ENCODE data around the gene CCDC106. TPM values are rescaled to one million over a fixed set of nuclear protein-coding genes. Genes with fewer than 3 reads are reported as not detected.

CCDC106 gene
- total RNA-seq, 1 experiment from 2014 or later: 24.9 TPM

DNA sequence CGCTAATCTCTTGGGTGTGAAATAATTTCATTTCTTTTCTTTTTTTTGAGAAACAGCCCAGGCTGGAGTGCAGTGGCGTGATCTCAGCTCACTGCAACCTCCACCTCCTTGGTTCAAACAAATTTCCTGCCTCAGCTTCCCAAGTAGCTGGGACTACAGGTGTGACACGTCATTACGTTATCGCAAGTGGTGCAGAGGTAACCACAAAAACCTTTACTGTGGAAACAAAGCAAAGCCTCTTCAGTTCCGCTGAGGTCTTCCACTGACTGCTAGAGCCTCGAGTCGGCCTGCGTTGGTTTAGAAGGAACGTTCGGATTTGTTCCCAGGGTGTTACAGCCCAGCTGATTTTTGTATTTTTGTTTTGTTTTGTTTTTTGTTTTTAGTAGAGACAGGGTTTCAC lies 21.7 kb upstream of the CCDC106 start:
- DNase-seq (ENCODE audit: low spot score): no peak
- in situ Hi-C loops (cut with HindIII; ENCODE audit: low sequenced_read_pairs): no loop called here

GRCh38 chr19:55632463-55632834 lies 15.6 kb upstream of the CCDC106 start:
- DNase-seq (ENCODE audit: low spot score): peak; percentile 95
- in situ Hi-C loops (cut with HindIII; ENCODE audit: low sequenced_read_pairs): no loop called here

- no peak for DNase-seq (ENCODE audit: low spot score)
- in situ Hi-C loops (cut with HindIII; ENCODE audit: low sequenced_read_pairs): no loop called here
Observed at GRCh38 chr19:55633861-55634260, 14.2 kb upstream of the CCDC106 start.

- DNase-seq (ENCODE audit: low spot score): no peak
- in situ Hi-C loops (cut with HindIII; ENCODE audit: low sequenced_read_pairs): no loop called here
Observed at GRCh38 chr19:55635334-55635717, 12.7 kb upstream of the CCDC106 start.

DNA sequence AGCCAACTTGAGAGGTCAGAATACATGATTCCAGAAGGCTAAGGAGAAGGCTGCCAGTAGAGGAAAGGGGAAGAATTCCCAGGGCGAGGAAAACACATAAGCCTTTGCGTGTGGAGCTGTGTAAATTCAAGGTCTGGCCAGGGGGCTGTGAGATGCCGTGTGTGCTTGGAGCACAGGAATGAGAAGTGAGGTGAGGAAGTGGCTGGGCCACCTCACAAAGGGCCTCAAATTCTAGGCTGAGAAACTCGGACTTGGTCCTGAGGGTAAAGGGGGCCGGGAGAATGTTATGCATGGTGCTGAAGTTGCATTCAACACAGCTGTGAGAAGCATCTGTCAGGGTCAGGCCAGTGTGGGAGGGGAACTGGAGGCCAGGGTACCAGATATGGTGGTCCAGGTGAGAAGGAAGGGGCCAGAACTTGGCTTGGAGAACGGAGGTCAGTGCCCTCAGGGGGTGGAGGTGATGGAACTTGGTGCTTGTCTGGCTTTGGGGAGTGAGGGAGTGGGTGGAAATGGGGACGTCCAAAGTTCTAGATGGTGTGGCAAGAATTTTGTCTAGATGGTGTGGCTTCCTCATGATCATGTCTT lies 12.1 kb upstream of the CCDC106 start:
- DNase-seq (ENCODE audit: low spot score): no peak
- in situ Hi-C loops (cut with HindIII; ENCODE audit: low sequenced_read_pairs): no loop called here

GRCh38 chr19:55636723-55637122 lies 11.3 kb upstream of the CCDC106 start:
- DNase-seq (ENCODE audit: low spot score): no peak
- in situ Hi-C loops (cut with HindIII; ENCODE audit: low sequenced_read_pairs): no loop called here

GRCh38 chr19:55637534-55637933 lies 10.5 kb upstream of the CCDC106 start:
- in situ Hi-C loops (cut with HindIII; ENCODE audit: low sequenced_read_pairs): no loop called here

DNA sequence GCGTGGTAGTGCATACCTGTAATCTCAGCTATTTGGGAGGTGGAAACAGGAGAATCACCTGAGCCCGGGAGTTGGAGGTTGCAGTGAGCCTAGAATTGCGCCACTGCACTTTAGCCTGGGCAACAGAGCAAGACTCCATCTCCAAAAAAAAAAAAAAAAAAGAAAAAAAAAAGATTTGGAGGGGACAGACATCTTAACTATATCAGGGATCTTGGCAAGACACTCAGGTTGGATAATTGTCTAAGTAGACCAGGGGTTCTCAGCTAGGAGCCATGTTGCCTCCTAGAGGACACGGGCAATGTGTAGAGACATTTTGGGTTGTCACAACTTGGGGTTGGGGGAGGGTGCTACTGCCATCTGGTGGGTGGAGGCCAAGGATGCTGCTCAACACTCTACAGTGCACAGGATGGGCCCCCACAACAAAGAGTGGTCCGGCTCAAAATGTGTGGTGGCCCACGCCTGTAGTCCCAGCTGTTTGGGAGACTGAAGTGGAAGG lies 9.1 kb upstream of the CCDC106 start:
- in situ Hi-C loops (cut with HindIII; ENCODE audit: low sequenced_read_pairs): no loop called here
- DNase-seq (ENCODE audit: low spot score): peak; percentile 30

More at GRCh38 chr19:55637534-55637933, 10.5 kb upstream of the CCDC106 start:
- no peak for DNase-seq (ENCODE audit: low spot score)

DNA sequence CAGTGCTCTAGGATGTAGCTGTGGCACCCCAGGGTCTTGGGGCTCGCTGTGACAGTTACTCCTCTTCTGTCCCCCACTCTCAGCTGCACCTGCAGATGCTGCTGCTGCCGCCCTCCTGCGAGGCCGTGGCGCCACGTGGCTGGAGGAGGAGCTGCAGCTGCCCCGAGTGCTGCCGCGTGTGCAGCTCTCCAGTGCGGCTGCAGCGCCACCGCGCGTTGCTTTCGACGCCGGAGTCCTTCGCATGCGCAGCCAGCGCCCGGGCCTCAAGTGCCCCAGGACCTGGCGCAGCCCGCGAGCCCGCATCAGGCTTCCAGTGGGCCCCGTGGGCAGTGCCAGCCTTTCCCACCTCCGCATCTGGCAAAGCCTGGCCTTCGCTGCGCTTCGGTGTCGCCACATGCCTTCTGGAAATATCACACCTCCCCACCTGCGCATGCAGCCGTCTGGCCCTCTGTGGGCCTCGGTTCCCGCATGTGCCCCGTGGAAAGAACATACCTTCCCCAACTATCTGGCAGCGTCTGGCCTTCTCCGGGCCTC lies 7.9 kb upstream of the CCDC106 start:
- peak; percentile 54 for DNase-seq (ENCODE audit: low spot score)
- in situ Hi-C loops (cut with HindIII; ENCODE audit: low sequenced_read_pairs): no loop called here

DNA sequence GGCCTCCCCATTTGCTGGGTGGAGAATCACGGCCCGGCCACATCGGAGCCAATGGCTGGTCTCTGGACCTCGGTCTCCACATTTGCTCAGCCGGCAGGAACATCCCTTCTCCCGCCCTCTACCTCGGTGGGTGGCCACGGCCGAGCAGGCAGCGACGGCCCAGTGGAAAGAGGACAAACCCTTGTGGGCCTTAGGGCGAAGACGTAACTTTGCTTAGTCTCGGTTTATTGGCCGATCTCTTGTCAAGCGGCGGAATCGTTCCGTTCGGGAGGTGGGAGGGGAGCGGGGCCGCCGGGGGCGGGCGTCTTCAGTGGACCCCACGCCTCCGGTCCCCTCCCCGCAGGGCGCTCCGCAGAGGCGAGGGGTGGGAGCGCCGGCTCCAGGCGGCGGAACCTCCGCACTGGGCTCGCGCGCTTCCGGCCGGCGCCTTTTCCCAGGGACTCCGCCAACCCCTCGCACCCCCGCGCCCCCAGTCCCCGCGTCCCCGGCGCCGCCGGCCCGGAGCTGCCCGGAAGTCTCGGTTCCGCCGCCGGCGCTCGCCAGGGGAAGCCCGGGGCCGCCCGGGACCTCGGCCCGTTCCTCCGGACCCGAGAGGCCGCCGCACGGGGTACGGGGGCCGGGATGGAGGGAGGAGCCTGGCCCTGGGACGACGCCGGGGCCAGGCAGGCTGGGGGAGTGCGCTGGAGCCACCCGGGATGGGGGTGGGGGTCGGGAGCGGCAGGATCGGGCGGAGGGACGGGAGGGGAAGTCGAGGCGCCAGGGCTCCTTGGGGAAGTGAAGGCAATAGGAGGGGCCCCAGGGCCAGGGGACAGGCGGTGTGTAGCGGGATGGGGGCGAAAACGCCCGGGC lies 7.2 kb upstream of the CCDC106 start, which contains the start of gene ZNF580:
Gene ZNF580 (plus strand): TSS at position 426 of the 849 bp plus-strand sequence. CDS start 1,507 bp downstream, outside the sequence.
- in situ Hi-C loops (cut with HindIII; ENCODE audit: low sequenced_read_pairs): no loop called here
- peak; percentile 60 for DNase-seq (ENCODE audit: low spot score)

DNA sequence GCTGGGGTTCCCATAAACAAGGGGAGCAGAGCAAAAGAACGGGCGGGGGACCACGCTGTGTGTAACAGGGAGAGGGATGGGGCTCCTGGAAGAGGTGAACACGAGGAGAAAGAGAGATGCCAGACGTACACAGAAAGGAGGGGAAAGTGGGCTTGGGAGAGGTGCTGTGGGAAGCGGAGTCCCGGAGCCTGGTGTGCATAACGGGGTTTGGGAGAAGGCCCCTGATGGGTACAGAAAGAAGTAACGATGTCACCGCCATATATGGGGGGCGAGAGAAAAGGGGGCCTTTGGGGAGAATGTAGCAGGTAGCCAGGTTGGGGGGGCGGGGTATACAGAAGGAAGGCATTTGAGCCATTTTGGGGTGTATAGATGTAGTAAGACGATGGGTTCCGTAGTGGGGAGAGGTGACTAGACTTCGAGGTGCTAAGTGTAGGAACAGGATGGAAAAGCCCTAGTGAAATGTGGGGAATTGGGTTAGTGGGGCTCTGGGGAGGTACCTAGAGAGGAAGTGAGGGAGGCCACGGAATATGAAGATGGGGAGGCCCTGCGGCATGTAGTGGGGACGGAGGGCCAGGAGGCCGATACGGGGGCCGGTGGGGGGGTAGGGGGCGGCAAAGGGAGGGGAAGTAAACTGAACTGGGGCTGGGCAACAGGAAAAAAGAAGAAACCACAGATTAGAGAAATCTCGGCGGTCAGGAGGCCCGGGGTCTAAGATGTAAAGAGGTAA lies 6.4 kb upstream of the CCDC106 start:
- DNase-seq (ENCODE audit: low spot score): peak; percentile 38
- in situ Hi-C loops (cut with HindIII; ENCODE audit: low sequenced_read_pairs): no loop called here

GRCh38 chr19:55642153-55643002 lies 5.6 kb upstream of the CCDC106 start:
- in situ Hi-C loops (cut with HindIII; ENCODE audit: low sequenced_read_pairs): no loop called here
- DNase-seq (ENCODE audit: low spot score): peak; percentile 26

DNA sequence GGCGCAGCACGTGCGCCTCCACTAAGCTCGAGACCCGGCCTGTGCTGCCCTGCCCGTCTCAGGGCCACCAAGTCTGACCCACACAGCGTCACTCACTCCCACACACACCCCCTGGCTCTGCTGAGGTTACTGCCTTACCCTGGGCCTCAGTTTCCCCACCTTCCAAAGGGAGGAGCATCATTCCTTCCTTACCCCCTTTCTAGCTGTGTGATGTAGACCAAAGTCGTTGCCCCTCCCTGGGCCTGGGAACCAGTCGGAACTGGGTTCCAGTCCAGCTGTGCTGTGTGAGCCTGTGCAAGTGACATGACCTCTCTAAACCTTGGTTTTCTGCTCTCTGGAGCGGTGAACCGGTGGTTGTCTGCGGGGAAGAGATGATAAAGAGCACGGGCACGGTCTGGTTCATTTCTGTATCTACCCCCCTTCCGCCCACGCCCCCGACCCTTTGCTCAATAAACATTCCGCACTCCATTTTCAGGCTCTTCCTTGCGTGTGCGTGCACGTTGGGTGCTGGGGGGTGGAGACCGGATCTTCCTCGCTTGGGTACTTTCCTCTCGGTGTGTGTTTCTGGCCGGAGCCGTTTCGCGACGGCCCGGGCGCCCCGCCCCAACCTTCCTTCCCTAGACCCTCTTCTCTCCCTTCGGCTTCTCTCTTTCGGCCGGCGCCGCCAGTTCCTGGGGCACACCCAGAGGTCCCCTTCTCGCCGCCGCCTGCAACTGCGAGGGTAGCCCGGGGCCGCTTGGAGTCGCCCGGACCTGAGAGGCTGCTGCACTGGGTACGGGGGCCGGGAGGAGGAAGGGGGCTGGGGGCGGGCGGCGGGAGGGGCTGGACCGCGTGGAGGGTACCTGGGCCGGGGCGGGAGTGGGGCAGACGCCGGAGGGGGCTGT lies 4.8 kb upstream of the CCDC106 start, which contains the start of gene ZNF581:
Gene ZNF581 (plus strand): TSS at position 647 of the 884 bp plus-strand sequence. CDS start 923 bp downstream, outside the sequence.
- in situ Hi-C loops (cut with HindIII; ENCODE audit: low sequenced_read_pairs): no loop called here
- peak; percentile 76 for DNase-seq (ENCODE audit: low spot score)

DNA sequence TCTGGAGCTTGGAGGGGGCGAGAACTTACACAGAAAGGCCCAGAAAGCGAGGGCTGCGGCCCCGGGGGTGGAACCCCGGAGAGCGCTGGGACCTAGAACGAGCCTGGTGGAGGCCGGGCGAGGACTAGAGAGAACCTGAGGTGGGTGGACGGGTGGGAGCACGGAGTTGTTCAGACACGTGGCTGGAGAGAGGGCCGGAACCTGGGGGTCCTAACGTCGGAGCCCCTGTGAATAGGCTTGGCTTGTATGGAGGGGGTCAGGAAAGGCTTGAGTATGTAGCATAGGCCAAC lies 4.2 kb upstream of the CCDC106 start:
- in situ Hi-C loops (cut with HindIII; ENCODE audit: low sequenced_read_pairs): no loop called here

DNA sequence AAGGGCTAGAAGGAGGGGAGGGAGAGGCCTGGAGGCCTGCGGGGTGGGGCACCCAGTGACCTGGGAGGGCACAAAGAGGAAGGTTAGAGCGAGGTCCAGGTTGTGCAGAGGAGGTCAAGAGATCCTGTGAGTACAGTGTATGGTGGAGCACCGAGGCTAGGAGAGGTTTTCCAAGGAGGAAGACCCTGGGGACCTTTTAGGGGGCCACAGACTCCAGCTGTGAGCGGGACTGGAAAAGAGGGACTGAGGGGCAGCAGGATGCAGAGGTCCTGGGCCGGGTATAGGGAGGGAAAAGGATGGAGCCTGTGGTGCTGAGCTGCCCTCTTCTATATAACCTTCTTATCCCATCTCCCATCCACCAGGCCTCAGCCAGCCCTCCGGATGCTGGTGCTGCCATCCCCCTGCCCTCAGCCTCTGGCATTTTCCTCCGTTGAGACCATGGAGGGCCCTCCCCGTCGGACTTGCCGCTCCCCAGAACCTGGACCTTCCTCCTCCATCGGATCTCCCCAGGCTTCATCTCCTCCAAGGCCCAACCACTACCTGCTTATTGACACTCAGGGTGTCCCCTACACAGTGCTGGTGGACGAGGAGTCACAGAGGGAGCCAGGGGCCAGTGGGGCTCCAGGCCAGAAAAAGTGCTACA lies 3.7 kb upstream of the CCDC106 start:
- in situ Hi-C loops (cut with HindIII; ENCODE audit: low sequenced_read_pairs): no loop called here

More for the DNA sequence above, 4.2 kb upstream of the CCDC106 start:
- DNase-seq (ENCODE audit: low spot score): no peak

GRCh38 chr19:55644842-55645511 lies 3.0 kb upstream of the CCDC106 start:
- in situ Hi-C loops (cut with HindIII; ENCODE audit: low sequenced_read_pairs): no loop called here
- DNase-seq (ENCODE audit: low spot score): no peak

More for the DNA sequence above, 3.7 kb upstream of the CCDC106 start:
- DNase-seq (ENCODE audit: low spot score): no peak

DNA sequence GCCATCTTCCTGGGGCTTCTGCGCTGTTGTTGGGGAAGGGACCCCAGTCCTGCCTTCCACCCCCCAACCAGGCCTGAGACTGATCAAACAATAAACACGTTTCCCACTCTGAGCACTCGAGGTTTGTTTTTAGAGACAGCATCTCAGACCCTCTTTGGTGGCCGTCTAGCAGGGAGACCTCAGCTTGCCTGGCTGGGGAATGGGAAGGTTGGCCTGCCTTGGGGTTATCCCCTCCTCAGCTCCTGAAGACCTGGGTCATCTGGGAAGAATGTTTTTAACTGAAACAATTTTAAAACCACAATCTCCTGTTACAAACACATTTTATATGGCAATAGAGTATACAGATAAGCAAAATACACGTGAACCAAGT lies 2.5 kb upstream of the CCDC106 start:
- in situ Hi-C loops (cut with HindIII; ENCODE audit: low sequenced_read_pairs): no loop called here

More for the DNA sequence above, 2.5 kb upstream of the CCDC106 start:
- DNase-seq (ENCODE audit: low spot score): no peak
